ENCODE data around the gene GSE1. TPM values are rescaled to one million over a fixed set of nuclear protein-coding genes. Genes with fewer than 3 reads are reported as not detected.

GSE1 gene
- total RNA-seq, 4 donors from 2014 or later = 100 to 139 (median 120) TPM

DNA sequence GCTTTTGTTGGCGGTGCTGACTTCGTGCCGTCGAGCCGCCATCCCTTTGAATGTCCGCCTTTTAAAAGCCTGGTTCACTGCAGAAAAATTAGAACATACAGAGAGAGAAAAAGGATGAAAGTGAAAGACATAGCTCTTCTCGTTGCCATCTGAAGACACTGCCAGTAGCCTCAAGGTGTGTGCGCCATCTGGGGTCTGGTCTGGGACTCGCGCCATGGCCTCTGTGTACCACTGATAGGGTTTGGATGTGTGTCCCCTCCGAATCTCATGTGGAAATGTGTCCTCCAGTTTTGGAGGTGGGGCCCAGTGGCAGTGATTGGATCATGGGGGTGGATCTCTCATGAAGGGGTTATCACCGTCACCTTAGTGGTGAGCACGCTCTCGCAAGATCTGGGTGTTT, 15.5 kb downstream of the GSE1 start:
- Histone ChIP-seq H3K27me3 (no peaks in the 10 kb centered on the region), H3K9me3 (no peaks in the 10 kb centered on the region), H3K36me3 (no peaks in the 10 kb centered on the region), H3K4me3 (no peak overlapping the region), H3K4me1 (peaks cover 0 to 37% (median 8%) of the 10 kb centered on the region in 4 donors), H3K27ac (no peak overlapping the region)
- TF ChIP-seq EP300 (IDR thresholded peaks at IDR 0.05; ENCODE audit: low read depth) (no peak), POLR2AphosphoS5 (IDR thresholded peaks at IDR 0.05) (no peak), POLR2A (IDR thresholded peaks at IDR 0.05) (no peak)
- TF ChIP-seq, protein P1, sequence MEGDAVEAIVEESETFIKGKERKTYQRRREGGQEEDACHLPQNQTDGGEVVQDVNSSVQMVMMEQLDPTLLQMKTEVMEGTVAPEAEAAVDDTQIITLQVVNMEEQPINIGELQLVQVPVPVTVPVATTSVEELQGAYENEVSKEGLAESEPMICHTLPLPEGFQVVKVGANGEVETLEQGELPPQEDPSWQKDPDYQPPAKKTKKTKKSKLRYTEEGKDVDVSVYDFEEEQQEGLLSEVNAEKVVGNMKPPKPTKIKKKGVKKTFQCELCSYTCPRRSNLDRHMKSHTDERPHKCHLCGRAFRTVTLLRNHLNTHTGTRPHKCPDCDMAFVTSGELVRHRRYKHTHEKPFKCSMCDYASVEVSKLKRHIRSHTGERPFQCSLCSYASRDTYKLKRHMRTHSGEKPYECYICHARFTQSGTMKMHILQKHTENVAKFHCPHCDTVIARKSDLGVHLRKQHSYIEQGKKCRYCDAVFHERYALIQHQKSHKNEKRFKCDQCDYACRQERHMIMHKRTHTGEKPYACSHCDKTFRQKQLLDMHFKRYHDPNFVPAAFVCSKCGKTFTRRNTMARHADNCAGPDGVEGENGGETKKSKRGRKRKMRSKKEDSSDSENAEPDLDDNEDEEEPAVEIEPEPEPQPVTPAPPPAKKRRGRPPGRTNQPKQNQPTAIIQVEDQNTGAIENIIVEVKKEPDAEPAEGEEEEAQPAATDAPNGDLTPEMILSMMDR (IDR thresholded peaks at IDR 0.05) = no peak
- no peak for DNase-seq
- intact Hi-C loops (cut with DNase I; ENCODE audit: low total_unique reads) = no loop called here
- in situ Hi-C loops (cut with MboI; ENCODE audit: low pct_ligation_motif_present in 1 of 4, low pct_unique_long_range_greater_than_20kb in 1 of 4, low sequenced_read_pairs in 3 of 4) = loop anchor here in 1 of 4 donors (10.0 kb wide), 1 partner anchor 204 kb away; no protein-coding TSS in a partner anchor
- 95% methylated on average over 14 of the region's 14 CpGs; no CpG with 5 or more reads in 1 of the 2 donors for WGBS, 2 donors (ENCODE audit: low coverage in 1 of 2)

DNA sequence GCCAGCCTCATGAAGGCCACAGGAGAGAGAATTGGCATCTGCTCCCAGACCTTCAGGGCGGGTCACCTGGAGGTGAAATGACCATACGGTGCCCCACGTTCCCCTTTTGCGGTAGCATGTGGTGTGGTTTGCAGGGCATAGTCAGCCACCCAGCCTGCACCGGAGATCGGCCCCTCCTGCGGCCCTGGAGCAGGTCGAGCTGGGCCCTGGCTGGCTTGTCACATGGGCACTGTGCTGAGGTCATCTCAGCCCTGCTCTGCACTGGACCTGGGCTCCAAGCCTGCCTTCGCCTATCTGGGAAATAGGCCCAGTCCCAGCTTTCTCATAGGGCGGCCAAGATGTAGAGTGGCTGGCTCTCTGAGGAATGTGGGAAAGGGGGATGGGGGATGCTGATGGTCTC, 16.2 kb downstream of the GSE1 start:
- TF ChIP-seq POLR2AphosphoS5 (IDR thresholded peaks at IDR 0.05) (no peak), POLR2A (IDR thresholded peaks at IDR 0.05) (no peak)
- TF ChIP-seq, protein P1 (IDR thresholded peaks at IDR 0.05) = no peak
- H3K27ac ChIP-seq = no peak overlapping the region
- in situ Hi-C loops (cut with MboI; ENCODE audit: low pct_ligation_motif_present in 1 of 4, low pct_unique_long_range_greater_than_20kb in 1 of 4, low sequenced_read_pairs in 3 of 4) (loop anchor here in 1 of 4 donors (10.0 kb wide), 1 partner anchor 205 kb away; no protein-coding TSS in a partner anchor), intact Hi-C loops (cut with DNase I; ENCODE audit: low total_unique reads) (no loop called here)
- H3K9me3 ChIP-seq = no peaks in the 10 kb centered on the region
- no peak for DNase-seq
- no peaks in the 10 kb centered on the region for H3K27me3 ChIP-seq
- WGBS, 2 donors (ENCODE audit: low coverage in 1 of 2) = 97% methylated on average over 10 of the region's 10 CpGs; no CpG with 5 or more reads in 1 of the 2 donors
- H3K36me3 ChIP-seq = no peaks in the 10 kb centered on the region
- H3K4me1 ChIP-seq = peaks cover 0 to 37% (median 8%) of the 10 kb centered on the region in 4 donors
- H3K4me3 ChIP-seq = no peak overlapping the region

- no peak for DNase-seq
- no peaks in the 10 kb centered on the region for H3K27me3 ChIP-seq
- no peaks in the 10 kb centered on the region for H3K36me3 ChIP-seq
- H3K4me3 ChIP-seq = no peak overlapping the region
- intact Hi-C loops (cut with DNase I; ENCODE audit: low total_unique reads) (no loop called here), in situ Hi-C loops (cut with MboI; ENCODE audit: low pct_ligation_motif_present in 1 of 4, low pct_unique_long_range_greater_than_20kb in 1 of 4, low sequenced_read_pairs in 3 of 4) (loop anchor here in 1 of 4 donors (10.0 kb wide), 1 partner anchor 205 kb away; no protein-coding TSS in a partner anchor)
- WGBS, 2 donors (ENCODE audit: low coverage in 1 of 2) = 100% methylated on average over 5 of the region's 5 CpGs; no CpG with 5 or more reads in 1 of the 2 donors
- TF ChIP-seq POLR2A (IDR thresholded peaks at IDR 0.05) (no peak), EP300 (IDR thresholded peaks at IDR 0.05; ENCODE audit: low read depth) (no peak), POLR2AphosphoS5 (IDR thresholded peaks at IDR 0.05) (no peak)
- peaks cover 0 to 32% (median 8%) of the 10 kb centered on the region in 4 donors for H3K4me1 ChIP-seq
- H3K27ac ChIP-seq = no peak overlapping the region
- no peaks in the 10 kb centered on the region for H3K9me3 ChIP-seq
Observed at GRCh38 chr16:85629853-85630252, 16.7 kb downstream of the GSE1 start.

GRCh38 chr16:85631230-85631629, 18.1 kb downstream of the GSE1 start:
- WGBS, 2 donors (ENCODE audit: low coverage in 1 of 2) = 83% methylated on average over 10 of the region's 11 CpGs; no CpG with 5 or more reads in 1 of the 2 donors
- DNase-seq = no peak
- Histone ChIP-seq H3K36me3 (no peaks in the 10 kb centered on the region), H3K4me1 (peaks cover 0 to 21% (median 5%) of the 10 kb centered on the region in 4 donors), H3K27me3 (no peaks in the 10 kb centered on the region), H3K4me3 (no peak overlapping the region), H3K27ac (no peak overlapping the region), H3K9me3 (no peaks in the 10 kb centered on the region)
- in situ Hi-C loops (cut with MboI; ENCODE audit: low pct_ligation_motif_present in 1 of 4, low pct_unique_long_range_greater_than_20kb in 1 of 4, low sequenced_read_pairs in 3 of 4) (no loop called here), intact Hi-C loops (cut with DNase I; ENCODE audit: low total_unique reads) (no loop called here)
- TF ChIP-seq, protein P1 (IDR thresholded peaks at IDR 0.05) = no peak
- TF ChIP-seq EP300 (IDR thresholded peaks at IDR 0.05; ENCODE audit: low read depth) = no peak
- TF ChIP-seq POLR2AphosphoS5 (IDR thresholded peaks at IDR 0.05) = no peak
- TF ChIP-seq POLR2A (IDR thresholded peaks at IDR 0.05) = no peak
